ENCODE results near the gene SZT2.

The SZT2 gene

DNA sequence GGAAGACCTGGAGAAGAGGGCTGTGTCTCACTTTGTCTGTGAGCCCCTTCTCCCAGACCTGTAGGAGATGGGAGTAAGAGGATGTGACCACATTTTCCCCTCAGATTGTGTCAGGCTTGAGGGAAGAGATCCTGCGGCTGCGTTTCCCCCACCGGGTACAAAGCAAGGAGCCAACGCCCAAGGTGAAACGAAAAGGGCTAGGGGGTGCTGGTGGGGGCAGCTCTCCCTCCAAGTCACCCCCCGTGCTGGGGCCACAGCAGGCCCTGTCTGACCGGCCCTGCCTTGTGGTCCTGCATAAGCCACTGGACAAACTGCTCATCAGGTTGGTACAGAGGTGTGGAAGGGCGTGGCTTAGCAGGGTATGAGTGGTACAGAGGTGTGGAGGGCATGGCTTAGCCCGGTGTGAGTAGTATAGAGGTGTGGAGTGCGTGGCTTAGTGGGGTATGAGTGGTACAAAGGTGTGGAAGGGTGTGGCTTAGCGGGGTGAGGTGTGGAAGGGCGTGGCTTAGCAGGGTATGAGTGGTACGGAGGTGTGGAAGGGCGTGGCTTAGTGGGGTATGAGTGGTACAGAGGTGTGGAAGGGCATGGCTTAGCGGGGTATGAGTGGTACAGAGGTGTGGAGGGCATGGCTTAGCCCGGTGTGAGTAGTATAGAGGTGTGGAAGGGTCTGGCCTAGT lies 33.4 kb downstream of the SZT2 start:
- no peak for DNase-seq (ENCODE audit: low read depth in 4 of 4, low spot score in 1 of 4)

DNA sequence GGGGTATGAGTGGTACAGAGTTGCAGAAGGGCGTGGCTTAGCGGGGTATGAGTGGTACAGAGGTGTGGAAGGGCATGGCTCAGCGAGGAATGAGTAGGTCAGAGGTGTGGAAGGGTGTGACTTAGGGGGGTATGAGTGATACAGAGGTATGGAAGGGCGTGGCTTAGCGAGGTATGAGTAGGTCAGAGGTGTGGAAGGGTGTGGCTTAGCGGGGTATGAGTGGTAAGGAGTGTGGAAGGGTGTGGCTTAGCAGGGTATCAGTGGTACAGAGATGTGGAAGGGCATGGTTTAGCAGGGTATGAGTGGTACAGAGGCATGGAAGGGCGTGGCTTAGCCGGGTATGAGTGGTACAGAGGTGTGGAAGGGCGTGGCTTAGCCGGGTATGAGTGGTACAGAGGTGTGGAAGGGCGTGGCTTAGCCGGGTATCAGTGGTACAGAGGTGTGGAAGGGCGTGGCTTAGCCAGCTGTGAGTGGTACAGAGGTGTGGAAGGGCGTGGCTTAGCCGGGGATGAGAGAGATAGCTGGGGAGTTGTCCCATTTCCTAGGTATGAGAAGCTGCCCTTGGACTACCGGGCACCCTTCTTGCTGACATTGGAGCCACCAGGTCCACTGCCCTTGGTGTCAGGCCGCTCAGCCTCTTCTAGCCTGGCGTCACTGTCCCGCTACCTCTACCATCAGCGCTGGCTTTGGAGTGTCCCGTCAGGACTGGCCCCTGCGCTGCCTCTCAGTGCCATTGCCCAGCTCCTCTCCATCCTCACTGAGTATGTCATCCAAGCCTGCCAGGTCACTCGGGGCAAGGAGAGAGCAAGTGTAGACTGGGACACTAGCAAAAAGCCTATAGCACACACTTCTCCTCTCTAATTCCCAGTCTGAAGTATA lies 34.2 kb downstream of the SZT2 start:
- no peak for DNase-seq (ENCODE audit: low read depth in 4 of 4, low spot score in 1 of 4)

DNA sequence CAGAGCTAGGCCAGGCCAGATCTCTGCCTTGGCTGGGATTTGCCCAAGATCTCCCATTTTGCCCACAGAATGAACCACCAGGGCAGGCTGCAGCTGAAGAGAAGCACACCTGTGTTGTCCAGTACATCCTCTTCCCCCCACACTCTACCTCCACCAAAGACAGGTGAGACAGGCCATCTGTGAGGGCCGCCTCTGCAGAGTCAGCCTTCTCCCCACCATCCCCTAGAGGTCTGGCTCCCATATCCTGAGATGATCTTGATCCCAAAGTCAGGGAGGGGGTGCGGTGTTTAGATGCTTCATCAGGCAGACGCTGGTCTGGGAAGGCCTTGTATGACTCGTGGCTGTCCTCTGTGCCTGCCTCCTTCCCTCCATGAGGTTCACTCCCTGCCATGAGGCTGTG lies 35.3 kb downstream of the SZT2 start:
- no peak for DNase-seq (ENCODE audit: low read depth in 4 of 4, low spot score in 1 of 4)

DNA sequence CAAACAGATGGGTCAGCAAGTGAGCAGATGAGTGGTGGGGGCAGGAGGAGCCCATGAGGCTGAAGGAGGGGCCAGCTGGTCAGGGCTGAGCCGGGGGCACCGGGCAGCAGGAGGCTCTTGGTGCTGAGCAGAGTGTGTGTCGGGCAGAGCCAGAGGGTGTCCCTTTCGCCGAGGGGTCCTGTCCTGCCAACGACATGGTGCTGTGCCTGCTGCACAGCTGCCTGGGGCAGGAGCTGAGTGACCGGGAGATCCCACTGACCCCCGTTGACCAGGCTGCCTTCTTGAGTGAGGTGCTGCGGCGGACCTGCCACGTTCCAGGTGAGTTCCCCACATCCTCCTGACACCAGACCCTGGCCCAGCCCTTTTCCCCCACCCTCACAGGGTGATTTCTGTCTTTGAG lies 36.5 kb downstream of the SZT2 start:
- no peak for DNase-seq (ENCODE audit: low read depth in 4 of 4, low spot score in 1 of 4)

DNA sequence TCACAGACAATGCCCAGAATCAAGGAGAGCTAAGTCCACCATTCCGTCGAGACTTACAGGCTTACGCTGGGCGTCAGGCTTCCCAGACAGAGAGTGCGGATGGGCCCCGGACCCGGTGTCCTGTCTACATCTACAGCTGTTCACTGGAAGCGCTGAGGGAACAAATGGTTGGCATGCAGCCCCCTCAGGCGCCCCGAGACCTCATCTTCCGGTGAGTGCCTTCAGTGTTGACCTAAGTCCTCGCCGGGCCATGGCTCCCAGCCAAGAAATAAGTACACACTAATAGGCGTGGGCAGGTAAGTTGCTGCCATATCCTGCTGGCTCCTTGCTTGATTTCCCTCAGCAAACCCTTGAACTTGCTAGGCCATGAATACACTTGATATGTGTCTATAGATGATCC lies 37.8 kb downstream of the SZT2 start:
- no peak for DNase-seq (ENCODE audit: low read depth in 4 of 4, low spot score in 1 of 4)

DNA sequence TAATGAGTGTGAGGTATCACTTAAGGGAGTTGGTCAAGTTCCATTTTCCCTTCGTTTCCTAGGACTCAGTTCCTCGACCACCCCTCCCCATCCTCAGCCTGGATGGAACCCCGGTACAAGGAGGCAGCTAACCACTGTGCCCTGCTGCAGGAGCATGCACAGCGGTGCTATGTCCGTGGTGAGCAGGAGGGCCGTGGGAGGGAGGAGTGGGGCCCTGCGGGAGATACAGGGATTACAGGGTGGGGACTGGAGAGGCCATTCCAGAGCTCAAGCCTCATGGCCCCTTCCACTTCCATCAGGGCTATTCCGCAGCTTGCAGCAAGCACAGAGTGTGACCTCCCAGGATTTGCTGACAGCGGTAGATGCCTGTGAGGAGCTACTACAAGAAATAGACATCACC lies 38.2 kb downstream of the SZT2 start:
- DNase-seq (ENCODE audit: low read depth in 4 of 4, low spot score in 1 of 4), result no peak

DNA sequence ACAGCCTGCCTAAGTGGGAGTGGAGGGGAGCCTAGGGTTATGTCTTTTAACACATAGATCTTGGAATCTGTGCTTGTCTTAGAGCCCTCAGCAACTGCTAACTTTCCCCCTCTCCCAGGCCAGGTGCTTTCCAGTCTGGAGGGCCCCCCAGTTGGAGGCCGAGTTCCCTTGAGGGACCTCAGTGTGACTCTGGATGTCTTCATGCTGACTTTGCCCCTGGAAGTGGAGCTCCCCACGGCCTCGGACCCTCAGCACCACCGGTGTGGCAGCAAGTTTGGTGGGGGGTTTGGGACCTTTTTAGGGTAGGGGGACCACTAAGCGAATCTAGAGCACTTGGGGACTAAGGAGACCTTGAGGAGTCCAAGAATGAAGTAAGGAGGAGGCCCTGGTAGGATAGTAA lies 41.1 kb downstream of the SZT2 start:
- DNase-seq (ENCODE audit: low read depth in 4 of 4, low spot score in 1 of 4), result no peak

DNA sequence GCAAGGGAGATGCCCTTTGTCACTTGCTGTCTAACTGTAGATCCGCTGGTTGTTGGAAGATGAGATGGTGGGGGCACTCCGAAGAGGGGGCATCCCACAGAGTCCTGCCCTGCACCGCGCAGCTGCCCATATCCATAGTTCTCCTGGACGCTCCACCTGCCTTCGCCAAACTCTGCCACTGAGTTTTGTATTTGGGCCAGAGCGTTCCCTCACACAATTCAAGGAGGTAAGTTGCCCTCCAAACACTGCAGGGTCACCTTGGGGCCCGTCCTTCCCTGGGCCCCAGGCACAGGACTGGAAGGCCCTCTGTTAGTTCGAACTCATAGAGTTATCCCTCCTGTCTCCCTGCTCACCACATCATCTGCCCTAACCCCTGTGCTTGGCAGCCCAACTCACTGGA lies 42.0 kb downstream of the SZT2 start:
- DNase-seq (ENCODE audit: low read depth in 4 of 4, low spot score in 1 of 4), result no peak

DNA sequence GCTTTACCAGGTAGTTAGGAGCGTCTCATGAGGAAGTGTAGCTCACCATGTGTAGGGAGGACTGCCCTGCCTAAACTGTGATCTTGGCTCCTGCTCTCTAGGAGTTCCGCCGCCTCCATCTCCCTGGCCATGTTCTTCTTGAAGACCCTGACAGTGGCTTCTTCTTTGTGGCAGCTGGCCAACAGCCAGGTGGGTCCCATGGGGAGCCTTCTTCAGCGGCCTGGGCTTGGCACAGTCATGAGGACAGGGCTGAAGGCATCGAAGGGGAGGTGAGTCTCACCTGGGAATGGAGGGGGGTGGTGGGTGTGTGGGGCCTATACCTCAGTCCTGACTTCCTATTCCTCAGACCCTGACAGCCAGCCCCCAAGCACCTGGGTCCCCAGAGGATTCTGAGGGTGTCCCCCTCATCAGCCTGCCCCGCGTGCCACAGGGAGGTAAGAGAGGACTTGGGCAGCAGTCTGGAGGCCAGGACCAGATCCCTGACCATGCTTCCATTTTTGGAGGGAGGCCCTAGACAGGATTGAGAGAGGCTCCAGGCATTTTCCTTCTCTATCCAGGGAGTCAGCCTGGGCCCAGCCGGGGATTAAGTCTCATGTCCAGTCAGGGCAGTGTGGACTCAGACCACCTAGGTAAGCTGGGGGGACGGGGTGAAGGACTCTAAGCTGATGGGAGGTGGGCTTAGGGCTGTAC lies 42.6 kb downstream of the SZT2 start:
- no peak for DNase-seq (ENCODE audit: low read depth in 4 of 4, low spot score in 1 of 4)

DNA sequence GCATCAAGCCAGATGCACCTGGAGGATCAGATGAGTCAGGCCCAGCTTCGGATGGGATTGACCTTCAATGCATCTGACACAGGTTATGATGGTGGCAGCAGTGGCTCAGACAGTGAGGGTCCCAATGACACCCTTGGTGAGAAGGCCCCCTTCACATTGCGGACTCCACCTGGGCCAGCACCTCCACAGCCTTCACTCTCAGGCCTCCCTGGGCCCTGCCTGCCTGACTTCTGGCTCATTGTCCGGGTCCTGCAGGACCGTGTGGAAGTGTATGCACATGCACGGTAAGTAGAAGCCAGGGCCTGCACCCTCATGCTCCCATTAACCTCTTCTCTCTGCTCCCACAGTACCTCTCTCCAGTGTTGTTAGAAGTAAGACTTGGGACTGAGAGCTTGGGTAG lies 43.2 kb downstream of the SZT2 start:
- DNase-seq (ENCODE audit: low read depth in 4 of 4, low spot score in 1 of 4), result no peak

DNA sequence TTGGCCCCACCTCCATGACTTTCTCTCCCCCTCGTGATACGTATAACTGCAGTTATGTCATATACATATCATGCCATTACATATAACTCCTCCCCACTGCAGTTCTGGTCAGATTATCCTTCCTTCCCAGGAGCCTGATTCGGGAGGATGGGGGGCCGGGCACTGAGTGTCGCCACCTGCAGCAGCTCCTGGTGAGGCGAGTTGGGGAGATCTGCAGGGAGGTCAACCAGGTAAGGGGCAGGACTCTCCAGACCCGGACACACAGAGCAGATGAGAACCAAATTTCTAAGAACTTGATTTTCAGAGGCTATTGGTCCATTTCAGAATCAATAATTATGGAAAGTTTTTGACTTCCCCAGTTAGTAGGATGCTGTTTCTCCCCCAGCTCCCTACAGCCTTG lies 44.6 kb downstream of the SZT2 start:
- no peak for DNase-seq (ENCODE audit: low read depth in 4 of 4, low spot score in 1 of 4)

DNA sequence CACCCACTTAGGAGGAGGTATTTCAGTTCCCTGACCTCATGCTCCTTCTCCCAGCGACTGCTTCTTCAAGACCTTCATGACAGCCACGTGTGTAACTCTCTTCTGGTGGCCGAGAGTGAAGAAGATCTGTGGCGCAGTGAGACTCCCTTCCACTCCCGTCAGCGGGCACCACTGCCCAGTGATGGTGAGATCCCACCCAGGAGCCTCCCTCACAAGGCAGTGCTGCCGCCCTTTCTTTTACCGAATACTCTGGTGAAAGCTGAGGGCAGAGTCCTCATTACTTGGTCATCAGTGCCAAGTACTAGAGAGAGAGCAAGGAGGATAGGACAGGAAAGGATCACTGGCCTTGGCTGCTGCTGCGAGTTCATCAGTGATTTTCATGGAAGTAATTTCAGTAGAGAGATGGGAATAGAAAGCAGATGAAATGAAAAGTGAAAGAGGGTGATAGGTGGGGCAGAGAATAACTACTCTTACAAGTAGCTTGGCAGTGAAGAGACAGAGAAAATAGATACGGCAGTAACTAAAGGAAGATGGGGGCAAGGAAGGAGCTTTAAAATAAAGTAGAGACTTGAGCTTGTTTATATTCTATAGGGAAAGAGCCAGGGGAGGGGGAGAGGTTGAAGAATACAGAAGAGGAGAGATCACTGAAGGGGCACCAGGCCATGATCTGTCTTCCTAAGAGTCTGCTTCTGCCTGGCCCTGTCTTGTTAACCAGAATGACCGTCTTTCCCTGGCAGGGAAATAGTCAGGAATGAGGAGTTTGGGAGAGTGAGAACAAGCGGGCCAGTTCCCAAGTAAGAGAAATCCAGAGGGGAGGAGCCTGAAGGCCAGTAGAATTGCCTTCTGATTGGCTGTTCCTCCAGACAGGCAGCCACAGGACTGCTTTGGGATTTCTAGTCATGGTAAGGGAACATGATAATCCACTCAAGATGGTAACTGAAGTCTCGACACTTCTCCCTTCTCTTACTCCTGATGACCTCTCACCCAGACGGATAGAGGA lies 45.7 kb downstream of the SZT2 start:
- no peak for DNase-seq (ENCODE audit: low read depth in 4 of 4, low spot score in 1 of 4)

DNA sequence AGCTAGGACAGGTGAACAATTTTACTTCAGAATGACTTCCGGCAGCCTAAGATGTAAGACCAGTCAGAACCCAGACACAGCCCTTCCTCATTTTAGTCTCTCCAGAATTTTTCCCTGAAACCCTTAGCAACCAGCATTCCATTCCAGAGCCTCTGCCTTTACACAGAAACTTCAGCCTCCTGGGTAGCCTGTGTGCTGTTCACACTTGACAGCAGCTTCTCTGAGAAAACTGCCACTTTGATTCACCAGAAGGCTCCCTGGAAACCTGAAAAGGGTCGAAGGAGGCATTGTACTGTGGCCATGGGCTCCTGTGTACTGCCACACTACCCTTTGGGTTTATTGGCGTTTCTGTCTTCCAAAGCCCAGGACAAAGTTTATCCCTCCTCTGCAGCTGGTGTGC lies 46.7 kb downstream of the SZT2 start:
- DNase-seq (ENCODE audit: low read depth in 4 of 4, low spot score in 1 of 4), result no peak

DNA sequence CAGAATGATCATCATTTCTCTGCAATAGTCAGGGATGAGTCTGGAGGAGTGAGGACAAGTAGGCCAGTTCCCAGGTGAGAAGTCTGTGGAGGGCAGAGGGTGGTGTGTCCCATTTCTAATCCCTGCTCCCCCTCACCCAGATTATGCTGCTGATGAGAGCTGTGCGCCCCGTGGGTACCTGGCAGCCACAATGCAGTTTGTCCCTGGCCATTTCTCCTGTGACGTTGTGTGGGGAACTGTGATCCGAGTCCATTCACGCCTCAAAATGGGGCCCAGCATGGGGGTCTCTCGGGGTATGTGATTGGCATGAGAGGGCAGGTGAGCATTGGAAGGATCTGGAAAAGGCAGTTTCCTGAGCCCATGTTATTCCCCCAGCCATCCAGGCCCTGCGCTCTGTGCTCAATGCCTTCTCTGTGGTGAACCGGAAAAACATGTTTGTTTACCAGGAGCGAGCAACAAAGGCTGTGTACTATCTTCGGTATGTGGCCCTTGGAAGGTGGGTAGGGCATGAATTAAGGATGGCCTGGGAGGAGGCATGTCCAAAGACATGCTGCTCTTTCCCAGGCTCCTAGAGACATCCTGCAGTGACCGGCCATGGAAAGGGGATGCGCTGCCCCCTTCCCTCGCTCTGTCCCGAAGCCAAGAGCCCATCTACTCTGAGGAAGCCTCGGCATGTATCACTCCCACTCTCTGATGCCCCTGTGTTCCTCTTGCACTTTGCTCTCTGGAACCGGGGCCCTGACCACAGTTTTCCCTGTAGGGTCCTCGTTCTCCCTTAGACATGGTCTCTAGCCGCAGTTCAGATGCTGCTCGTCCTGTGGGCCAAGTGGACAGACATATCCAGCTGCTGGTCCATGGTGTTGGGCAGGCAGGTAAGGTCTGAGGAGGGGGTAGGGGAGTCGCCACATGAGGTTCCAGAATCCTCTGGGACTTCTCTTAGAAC lies 47.6 kb downstream of the SZT2 start:
- no peak for DNase-seq (ENCODE audit: low read depth in 4 of 4, low spot score in 1 of 4)

DNA sequence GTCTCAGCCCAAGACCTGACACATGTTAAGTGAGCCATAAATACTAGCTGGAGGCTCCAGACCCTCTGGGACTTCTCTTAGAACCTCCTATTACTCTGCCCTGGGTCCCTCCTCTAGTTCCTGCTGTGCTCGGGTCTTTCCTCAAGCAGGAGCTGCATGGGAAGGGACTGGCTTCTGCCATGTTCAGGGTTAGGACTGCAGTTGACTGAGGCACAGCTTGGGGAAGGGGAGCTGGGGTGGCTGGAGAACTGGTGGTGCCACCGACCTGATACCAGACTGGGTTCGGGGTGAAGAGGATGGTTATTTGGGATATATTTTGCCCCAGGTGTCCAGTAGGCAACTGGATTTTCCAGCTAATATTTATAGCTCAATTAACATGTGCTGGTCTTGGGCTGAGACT lies 48.3 kb downstream of the SZT2 start:
- DNase-seq (ENCODE audit: low read depth in 4 of 4, low spot score in 1 of 4), result no peak

DNA sequence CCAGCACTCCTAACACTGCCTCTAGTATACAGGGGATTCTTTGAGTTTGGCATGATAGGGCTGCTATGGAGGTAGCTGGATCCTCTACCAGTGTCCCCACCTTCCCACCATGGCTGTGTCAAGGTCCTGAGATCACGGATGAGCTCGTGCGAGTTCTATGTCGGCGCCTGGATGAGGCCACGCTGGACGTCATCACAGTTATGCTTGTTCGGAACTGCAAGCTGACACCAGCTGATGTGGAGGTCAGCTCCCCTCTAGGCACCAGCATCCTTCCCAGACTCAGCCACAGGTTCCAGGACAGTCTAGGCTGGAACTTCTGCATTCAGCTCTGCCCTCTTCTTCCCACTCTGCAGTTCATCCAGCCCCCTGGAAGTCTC lies 48.9 kb downstream of the SZT2 start:
- DNase-seq (ENCODE audit: low read depth in 4 of 4, low spot score in 1 of 4), result no peak

DNA sequence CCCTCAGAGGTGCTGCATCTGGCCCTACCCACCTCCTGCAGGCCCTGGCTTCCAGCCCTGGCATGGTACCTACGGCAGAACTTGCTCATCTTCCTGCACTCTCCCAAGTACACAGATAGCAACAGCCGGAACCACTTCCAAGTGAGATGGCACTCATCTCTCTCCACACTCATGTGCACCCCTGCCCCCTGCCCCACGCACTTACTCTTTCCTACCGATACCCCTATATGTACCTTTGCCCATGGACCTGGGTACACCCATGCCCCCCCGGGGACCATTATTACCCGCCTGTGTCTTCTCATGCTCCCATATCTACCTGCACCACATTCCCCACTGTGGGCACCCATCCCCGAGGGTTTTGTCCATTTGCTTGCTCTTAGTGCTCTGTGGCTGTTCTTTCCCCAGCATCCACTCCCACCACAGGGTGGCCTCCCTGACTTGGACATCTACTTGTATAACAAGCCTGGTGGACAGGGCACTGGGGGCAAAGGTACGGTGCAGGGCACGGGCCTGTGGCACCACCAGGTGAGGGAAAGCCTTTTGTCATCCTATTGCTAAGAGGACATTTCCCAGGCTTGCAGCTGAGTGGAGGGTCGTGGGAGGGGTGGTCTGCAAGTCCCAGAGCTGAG lies 49.4 kb downstream of the SZT2 start:
- DNase-seq (ENCODE audit: low read depth in 4 of 4, low spot score in 1 of 4), result no peak

DNA sequence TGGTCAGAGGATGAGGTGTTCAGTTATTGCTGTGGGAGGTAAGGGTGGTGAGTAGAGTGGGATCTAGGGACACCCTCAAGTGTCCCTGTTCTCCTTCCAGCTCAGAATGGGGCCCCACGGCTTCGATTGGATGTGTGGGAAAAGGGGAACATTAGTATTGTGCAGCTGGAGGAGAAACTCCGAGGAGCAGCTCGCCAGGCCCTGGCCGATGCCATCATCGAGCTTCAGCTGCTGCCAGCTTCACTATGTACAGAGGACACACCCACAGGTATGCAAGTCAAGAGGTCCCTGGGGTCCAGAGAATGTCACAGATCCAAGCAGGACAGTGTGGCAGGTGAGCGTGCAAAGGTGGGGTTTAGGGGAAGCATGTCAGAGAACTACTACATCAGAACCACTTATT lies 50.1 kb downstream of the SZT2 start:
- DNase-seq (ENCODE audit: low read depth in 4 of 4, low spot score in 1 of 4), result no peak

DNA sequence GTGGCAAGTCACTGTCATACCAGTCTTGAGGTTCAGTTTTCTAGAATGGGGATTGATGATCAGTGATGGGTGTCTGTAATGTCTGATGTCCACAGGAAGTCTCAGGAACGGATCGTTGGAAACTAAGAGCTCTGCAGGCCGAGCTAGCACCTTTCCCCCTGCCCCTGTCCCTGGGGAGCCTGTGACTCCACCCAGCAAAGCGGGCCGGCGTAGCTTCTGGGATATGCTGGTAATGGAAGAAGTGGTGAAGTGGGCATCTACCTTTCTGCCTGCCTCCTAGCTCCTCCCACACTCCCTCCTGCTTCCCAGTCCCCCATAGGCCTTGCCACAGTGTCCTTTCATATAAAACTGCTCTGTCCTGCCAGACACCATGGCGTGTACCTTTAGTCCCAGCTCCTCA lies 50.7 kb downstream of the SZT2 start:
- no peak for DNase-seq (ENCODE audit: low read depth in 4 of 4, low spot score in 1 of 4)

Data from stimulated activated CD4-positive, alpha-beta T cell treated with anti-CD3 and anti-CD28 coated beads, Interleukin-1b, Interleukin-23, amount 100 ng/mL, for 24 hours (primary cell).